ENCODE data around the gene THSD7A. TPM values are rescaled to one million over a fixed set of nuclear protein-coding genes. Genes with fewer than 3 reads are reported as not detected.

The THSD7A gene
- total and polyA plus RNA-seq, 11 donors: 0.11 to 5.2 (median 1.1) TPM

- ATAC-seq: no peak
- Histone ChIP-seq H3K27me3 (no peaks in the 10 kb centered on the region), H3K27ac (no peak overlapping the region), H3K36me3 (no peaks in the 10 kb centered on the region), H3K4me1 (peaks cover 0 to 7% (median 0%) of the 10 kb centered on the region in 12 donors), H3K9me3 (no peaks in the 10 kb centered on the region), H3K4me3 (no peak overlapping the region)
- intact Hi-C loops (cut with DNase I): no loop called here
- TF ChIP-seq POLR2A (IDR thresholded peaks at IDR 0.05) (no peak), CTCF (IDR thresholded peaks at IDR 0.05) (no peak)
- WGBS, 4 donors: 55 to 77% (median 70%) methylated on average over 2 of the region's 2 CpGs
- DNase-seq: no peak
Measured at GRCh38 chr7:11706666-11707605, 125.1 kb downstream of the THSD7A start.

GRCh38 chr7:11703829-11704228 lies 128.2 kb downstream of the THSD7A start:
- 89 to 97% (median 96%) methylated on average over 1 of the region's 1 CpG for WGBS, 4 donors
- H3K4me1 ChIP-seq: peaks cover 0 to 9% (median 0%) of the 10 kb centered on the region in 12 donors
- H3K27ac ChIP-seq: no peak overlapping the region
- H3K36me3 ChIP-seq: no peaks in the 10 kb centered on the region
- no peak for DNase-seq
- TF ChIP-seq POLR2A (IDR thresholded peaks at IDR 0.05): no peak
- no peak for TF ChIP-seq CTCF (IDR thresholded peaks at IDR 0.05)
- H3K4me3 ChIP-seq: no peak overlapping the region
- H3K27me3 ChIP-seq: no peaks in the 10 kb centered on the region
- intact Hi-C loops (cut with DNase I): no loop called here
- no peak for ATAC-seq
- H3K9me3 ChIP-seq: no peaks in the 10 kb centered on the region

- 49 to 66% (median 56%) methylated on average over 4 of the region's 4 CpGs for WGBS, 4 donors
- no peaks in the 10 kb centered on the region for H3K9me3 ChIP-seq
- H3K4me1 ChIP-seq: peaks cover 0 to 11% (median 0%) of the 10 kb centered on the region in 12 donors
- intact Hi-C loops (cut with DNase I): no loop called here
- H3K36me3 ChIP-seq: no peaks in the 10 kb centered on the region
- no peak for ATAC-seq
- no peak for TF ChIP-seq POLR2A (IDR thresholded peaks at IDR 0.05)
- TF ChIP-seq CTCF (IDR thresholded peaks at IDR 0.05): no peak
- H3K27ac ChIP-seq: no peak overlapping the region
- H3K4me3 ChIP-seq: no peak overlapping the region
- no peaks in the 10 kb centered on the region for H3K27me3 ChIP-seq
- DNase-seq: no peak
Measured at GRCh38 chr7:11702938-11703337, 129.1 kb downstream of the THSD7A start.

GRCh38 chr7:11701829-11702560 lies 130.0 kb downstream of the THSD7A start:
- Histone ChIP-seq H3K4me3 (no peak overlapping the region), H3K27ac (no peak overlapping the region), H3K27me3 (no peaks in the 10 kb centered on the region), H3K9me3 (no peaks in the 10 kb centered on the region), H3K4me1 (peaks cover 0 to 10% (median 0%) of the 10 kb centered on the region in 12 donors), H3K36me3 (no peaks in the 10 kb centered on the region)
- no peak for TF ChIP-seq CTCF (IDR thresholded peaks at IDR 0.05)
- no peak for TF ChIP-seq POLR2A (IDR thresholded peaks at IDR 0.05)
- WGBS, 4 donors: 71 to 84% (median 79%) methylated on average over 6 of the region's 6 CpGs
- DNase-seq: no peak
- intact Hi-C loops (cut with DNase I): no loop called here
- ATAC-seq: no peak

Measured in heart left ventricle (tissue), 16 donors.